NCI-H146 treated with DMSO at 0.1 percent for 48 hours (cell line): ENCODE measurements around the gene EPM2AIP1.
"Not testable (repeated sequence)": the region's sequence is repeated elsewhere in the genome, so short reads cannot be mapped to it uniquely, and the experiment has no call there.

ENCODE experiments used
- DNase-seq: peaks from one replicate; lab custom pipeline; 2025; ENCODE audit not compliant: unreplicated experiment; lab: John Stamatoyannopoulos, UW

EPM2AIP1 gene

GRCh38 chr3:36992806-36993325, at the start of gene EPM2AIP1:
Gene EPM2AIP1 (minus strand): TSS chr3:36993131. CDS start chr3:36993077, 54 bp downstream.
- no peak for DNase-seq

- DNase-seq, result not testable (repeated sequence)
Measured at GRCh38 chr3:37042712-37043111, 49.8 kb upstream of the EPM2AIP1 start.

- no peak for DNase-seq
Measured at GRCh38 chr3:37041546-37042195, 48.7 kb upstream of the EPM2AIP1 start.

- no peak for DNase-seq
Measured at GRCh38 chr3:37040231-37040630, 47.3 kb upstream of the EPM2AIP1 start.

GRCh38 chr3:37039161-37039846, 46.4 kb upstream of the EPM2AIP1 start:
- DNase-seq, result no peak

GRCh38 chr3:37037352-37037751, 44.4 kb upstream of the EPM2AIP1 start:
- no peak for DNase-seq

- DNase-seq, result no peak
Measured at GRCh38 chr3:37032961-37033360, 40.0 kb upstream of the EPM2AIP1 start.

GRCh38 chr3:37031096-37031682, 38.3 kb upstream of the EPM2AIP1 start:
- no peak for DNase-seq

GRCh38 chr3:37030588-37030987, 37.7 kb upstream of the EPM2AIP1 start:
- no peak for DNase-seq

- no peak for DNase-seq
Measured at GRCh38 chr3:37029516-37030163, 36.7 kb upstream of the EPM2AIP1 start.

GRCh38 chr3:37029111-37029510, 36.2 kb upstream of the EPM2AIP1 start:
- no peak for DNase-seq

GRCh38 chr3:37028329-37028728, 35.4 kb upstream of the EPM2AIP1 start:
- no peak for DNase-seq

- no peak for DNase-seq
Measured at GRCh38 chr3:37026851-37027250, 33.9 kb upstream of the EPM2AIP1 start.

- no peak for DNase-seq
Measured at GRCh38 chr3:37025561-37026335, 32.8 kb upstream of the EPM2AIP1 start.

- DNase-seq, result no peak
Measured at GRCh38 chr3:37024820-37025405, 32.0 kb upstream of the EPM2AIP1 start.

GRCh38 chr3:37024092-37024491, 31.2 kb upstream of the EPM2AIP1 start:
- DNase-seq, result no peak

- DNase-seq, result no peak
Measured at GRCh38 chr3:37017683-37018082, 24.8 kb upstream of the EPM2AIP1 start.

- no peak for DNase-seq
Measured at GRCh38 chr3:37016903-37017302, 24.0 kb upstream of the EPM2AIP1 start.

- DNase-seq, result no peak
Measured at GRCh38 chr3:37015642-37016041, 22.7 kb upstream of the EPM2AIP1 start.

- DNase-seq, result no peak
Measured at GRCh38 chr3:37014620-37015019, 21.7 kb upstream of the EPM2AIP1 start.
